Measurements from ENCODE around the gene AVPI1.
"Not testable (repeated sequence)": the region's sequence is repeated elsewhere in the genome, so short reads cannot be mapped to it uniquely, and the experiment has no call there.

The AVPI1 gene

GRCh38 chr10:97659589-97659988 lies 27.5 kb downstream of the AVPI1 start:
- H3K36me3 ChIP-seq (replicated peaks; ENCODE audit: low read depth, low read length) = peaks cover 17% of the 10 kb centered on the region
- no peak overlapping the region for H2AFZ ChIP-seq (ENCODE audit: low read depth, low read length)
- no peak for TF ChIP-seq EZH2phosphoT487 (IDR thresholded peaks at IDR 0.05; ENCODE audit: low read depth)
- no peak for TF ChIP-seq CTCF (IDR thresholded peaks at IDR 0.05; ENCODE audit: low read depth, low read length)

GRCh38 chr10:97656777-97657176 lies 30.3 kb downstream of the AVPI1 start:
- Histone ChIP-seq H3K79me2 (ENCODE audit: low read length) (no peaks in the 10 kb centered on the region), H3K4me2 (ENCODE audit: low read length) (no peak overlapping the region), H2AFZ (ENCODE audit: low read depth, low read length) (no peak overlapping the region), H3K4me3 (ENCODE audit: low read length) (no peak overlapping the region), H3K27me3 (ENCODE audit: low read depth, low read length) (no peaks in the 10 kb centered on the region), H3K4me1 (ENCODE audit: low read length) (no peaks in the 10 kb centered on the region), H3K9ac (ENCODE audit: low read length) (no peak overlapping the region), H3K27ac (ENCODE audit: low read length) (no peak overlapping the region), H3K9me3 (ENCODE audit: insufficient read depth, low read length) (no peaks in the 10 kb centered on the region), H4K20me1 (ENCODE audit: insufficient read depth, low read length) (no peaks in the 10 kb centered on the region), H3K36me3 (replicated peaks; ENCODE audit: low read depth, low read length) (peaks cover 20% of the 10 kb centered on the region)
- TF ChIP-seq EZH2phosphoT487 (IDR thresholded peaks at IDR 0.05; ENCODE audit: low read depth) = no peak
- no peak for TF ChIP-seq CTCF (IDR thresholded peaks at IDR 0.05; ENCODE audit: low read depth, low read length)

More at GRCh38 chr10:97659589-97659988, 27.5 kb downstream of the AVPI1 start:
- no peaks in the 10 kb centered on the region for H3K9me3 ChIP-seq (ENCODE audit: insufficient read depth, low read length)
- H3K27ac ChIP-seq (ENCODE audit: low read length) = no peak overlapping the region
- no peaks in the 10 kb centered on the region for H3K27me3 ChIP-seq (ENCODE audit: low read depth, low read length)
- H3K79me2 ChIP-seq (ENCODE audit: low read length) = no peaks in the 10 kb centered on the region
- H3K4me3 ChIP-seq (ENCODE audit: low read length) = no peak overlapping the region
- H3K9ac ChIP-seq (ENCODE audit: low read length) = no peak overlapping the region
- no peaks in the 10 kb centered on the region for H3K4me1 ChIP-seq (ENCODE audit: low read length)
- H4K20me1 ChIP-seq (ENCODE audit: insufficient read depth, low read length) = no peaks in the 10 kb centered on the region
- no peak overlapping the region for H3K4me2 ChIP-seq (ENCODE audit: low read length)

- Histone ChIP-seq H3K9me3 (ENCODE audit: insufficient read depth, low read length) (no peaks in the 10 kb centered on the region), H2AFZ (ENCODE audit: low read depth, low read length) (no peak overlapping the region), H3K4me2 (ENCODE audit: low read length) (no peak overlapping the region), H3K27me3 (ENCODE audit: low read depth, low read length) (no peaks in the 10 kb centered on the region), H3K4me3 (ENCODE audit: low read length) (no peak overlapping the region), H3K4me1 (ENCODE audit: low read length) (peaks cover 9% of the 10 kb centered on the region), H3K9ac (ENCODE audit: low read length) (no peak overlapping the region), H3K36me3 (replicated peaks; ENCODE audit: low read depth, low read length) (peaks cover 24% of the 10 kb centered on the region), H3K79me2 (ENCODE audit: low read length) (peaks cover 20% of the 10 kb centered on the region), H3K27ac (ENCODE audit: low read length) (no peak overlapping the region), H4K20me1 (ENCODE audit: insufficient read depth, low read length) (no peaks in the 10 kb centered on the region; the same call in 1 of the 2 replicates)
- TF ChIP-seq CTCF (IDR thresholded peaks at IDR 0.05; ENCODE audit: low read depth, low read length) (no peak), EZH2phosphoT487 (IDR thresholded peaks at IDR 0.05; ENCODE audit: low read depth) (no peak)
These were observed 35.3 kb downstream of the AVPI1 start for GRCh38 chr10:97651773-97652172.

GRCh38 chr10:97650726-97651125 lies 36.3 kb downstream of the AVPI1 start:
- no peak overlapping the region for H3K4me2 ChIP-seq (ENCODE audit: low read length)
- TF ChIP-seq EZH2phosphoT487 (IDR thresholded peaks at IDR 0.05; ENCODE audit: low read depth) = no peak
- no peak for TF ChIP-seq CTCF (IDR thresholded peaks at IDR 0.05; ENCODE audit: low read depth, low read length)
- no peaks in the 10 kb centered on the region; the same call in 1 of the 2 replicates for H4K20me1 ChIP-seq (ENCODE audit: insufficient read depth, low read length)
- H3K27ac ChIP-seq (ENCODE audit: low read length) = no peak overlapping the region
- H3K4me1 ChIP-seq (ENCODE audit: low read length) = peaks cover 9% of the 10 kb centered on the region
- H3K36me3 ChIP-seq (replicated peaks; ENCODE audit: low read depth, low read length) = peaks cover 15% of the 10 kb centered on the region
- H3K27me3 ChIP-seq (ENCODE audit: low read depth, low read length) = no peaks in the 10 kb centered on the region
- H3K9ac ChIP-seq (ENCODE audit: low read length) = no peak overlapping the region
- H3K9me3 ChIP-seq (ENCODE audit: insufficient read depth, low read length) = no peaks in the 10 kb centered on the region
- no peak overlapping the region for H2AFZ ChIP-seq (ENCODE audit: low read depth, low read length)
- peaks cover 20% of the 10 kb centered on the region for H3K79me2 ChIP-seq (ENCODE audit: low read length)
- H3K4me3 ChIP-seq (ENCODE audit: low read length) = no peak overlapping the region

GRCh38 chr10:97649405-97649750 lies 37.7 kb downstream of the AVPI1 start:
- H3K4me3 ChIP-seq (ENCODE audit: low read length); H4K20me1 ChIP-seq (ENCODE audit: insufficient read depth, low read length); H3K9me3 ChIP-seq (ENCODE audit: insufficient read depth, low read length); H3K27ac ChIP-seq (ENCODE audit: low read length); H3K27me3 ChIP-seq (ENCODE audit: low read depth, low read length); H3K4me1 ChIP-seq (ENCODE audit: low read length); H3K9ac ChIP-seq (ENCODE audit: low read length); H2AFZ ChIP-seq (ENCODE audit: low read depth, low read length); H3K4me2 ChIP-seq (ENCODE audit: low read length): not testable (repeated sequence)
- peaks cover 19% of the 10 kb centered on the region for H3K36me3 ChIP-seq (replicated peaks; ENCODE audit: low read depth, low read length)
- peaks cover 24% of the 10 kb centered on the region for H3K79me2 ChIP-seq (ENCODE audit: low read length)

Data from OCI-LY3 (cell line).